A549 (cell line): ENCODE data around the gene CDK14. TPM values are rescaled to one million over a fixed set of nuclear protein-coding genes. Genes with fewer than 3 reads are reported as not detected.

Source experiments
- ATAC-seq, 2 experiments: fragments of 200-7000 bp in 1 of 2; fragments of >200 bp in 1 of 2; cut with Nextera tagmentation in 1 of 2; cut with Tn5 transposase in 1 of 2; 3 replicates each; pipeline versions ENCODE4 v1.8.0 to v1.9.1; 2018 to 2020; ENCODE audit warnings: mild to moderate bottlenecking in 1 of 2, moderate library complexity in 1 of 2
- CTCF ChIA-PET: fragments of 300-600 bp; sonication (Branson Sonifier 250); formaldehyde crosslinking; extraction: SDS; loops from one replicate; lab custom pipeline; 2021; ENCODE audit warnings: antibody characterized with exemption, inconsistent platforms; lab: Yijun Ruan, JAX
- POLR2A ChIA-PET: fragments of 350-600 bp; formaldehyde crosslinking; extraction: SDS; loops from one replicate; lab custom pipeline; 2021; ENCODE audit warnings: antibody characterized with exemption, inconsistent platforms; lab: Yijun Ruan, JAX
- DNase-seq, 2 experiments: peaks; one replicate each; pipeline versions ENCODE4 v3.0.0 to v3.0.0-alpha.2; 2011 to 2016; ENCODE audit warnings: low read depth in 1 of 2, low spot score in 1 of 2
- FAIRE-seq: peaks from 2 replicates; lab custom pipeline; 2011; peaks lifted over from hg19 to GRCh38; lab: Jason Lieb, UNC
- H3K27ac ChIP-seq, 2 experiments: fragments of >200 bp; sonication (Bioruptor Twin); formaldehyde crosslinking; 3 replicates each; pipeline ENCODE4 v1.5.1; 2016 to 2017
- H3K4me1 ChIP-seq: fragments of >200 bp; sonication (Bioruptor Twin); formaldehyde crosslinking; 3 replicates; pipeline ENCODE4 v1.6.1; 2016
- H3K4me2 ChIP-seq: fragments of >200 bp; sonication (Bioruptor Twin); formaldehyde crosslinking; 3 replicates; pipeline ENCODE4 v1.6.1; 2016
- H3K4me3 ChIP-seq: fragments of >200 bp; sonication (Bioruptor Twin); formaldehyde crosslinking; 3 replicates; pipeline ENCODE4 v1.5.1; 2016
- H3K9me3 ChIP-seq: fragments of >200 bp; sonication (Bioruptor Twin); formaldehyde crosslinking; 3 replicates; pipeline ENCODE4 v1.6.1; 2016
- BCL3 ChIP-seq: fragments of >200 bp; sonication (Bioruptor Twin); formaldehyde crosslinking; IDR thresholded peaks from 3 replicates; pipeline ENCODE4 v1.6.1; 2016
- CBX8 ChIP-seq: fragments of 200-600 bp; sonication (generic); IDR thresholded peaks from 2 replicates; pipeline ENCODE4 v1.6.1; 2016
- CEBPB ChIP-seq, 2 experiments: fragments of >200 bp in 1 of 2; sonication (Bioruptor Twin) in 1 of 2; formaldehyde crosslinking in 1 of 2; IDR thresholded peaks; 2 replicates each; pipeline ENCODE4 v1.6.1; 2012 to 2016
- EHF ChIP-seq: fragments of 250-450 bp; sonication (Bioruptor Pico); IDR thresholded peaks from 2 replicates; pipeline ENCODE4 v1.5.0; 2020; ENCODE audit warnings: mild to moderate bottlenecking
- FOSL2 ChIP-seq, 2 experiments: fragments of 450-650 bp in 1 of 2; fragments of >200 bp in 1 of 2; sonication (Bioruptor Twin) in 1 of 2; formaldehyde crosslinking; IDR thresholded peaks; 2 replicates each; pipeline versions ENCODE4 v1.5.0 to v1.6.1; 2016 to 2020; ENCODE audit warnings: mild to moderate bottlenecking in 1 of 2, moderate library complexity in 1 of 2
- HDAC2 ChIP-seq: fragments of 200-600 bp; sonication (generic); IDR thresholded peaks from 2 replicates; pipeline ENCODE4 v1.6.1; 2016
- HES2 ChIP-seq: fragments of >200 bp; sonication (Bioruptor Twin); formaldehyde crosslinking; IDR thresholded peaks from 2 replicates; pipeline ENCODE4 v1.6.1; 2016
- JUN ChIP-seq, 2 experiments: fragments of >200 bp; sonication (Bioruptor Twin); formaldehyde crosslinking; IDR thresholded peaks; 2 replicates in 1 of 2; 3 replicates in 1 of 2; pipeline ENCODE4 v1.6.1; 2016 to 2017
- KDM5A ChIP-seq: fragments of 200-600 bp; sonication (generic); IDR thresholded peaks from 2 replicates; pipeline ENCODE4 v1.6.1; 2016; ENCODE audit warnings: antibody characterized with exemption, mild to moderate bottlenecking
- MAFK ChIP-seq: fragments of 450-650 bp; IDR thresholded peaks from 2 replicates; pipeline ENCODE4 v1.6.1; 2014; ENCODE audit not compliant: partially characterized antibody
- NFE2L2 ChIP-seq: fragments of 150-350 bp; conservative IDR thresholded peaks from 2 replicates; pipeline ENCODE4 v1.6.1; 2014; ENCODE audit warnings: low read length
- NPAS2 ChIP-seq: fragments of 250-450 bp; sonication (Bioruptor Pico); IDR thresholded peaks from 2 replicates; pipeline ENCODE4 v1.8.0; 2022; ENCODE audit warnings: mild to moderate bottlenecking, moderate library complexity, borderline replicate concordance
- REST ChIP-seq: fragments of 200-600 bp; sonication (generic); IDR thresholded peaks from 2 replicates; pipeline ENCODE4 v1.6.1; 2016; ENCODE audit warnings: antibody characterized with exemption, mild to moderate bottlenecking, moderate library complexity
- SMC3 ChIP-seq: fragments of >200 bp; sonication (Bioruptor Twin); formaldehyde crosslinking; IDR thresholded peaks from 3 replicates; pipeline ENCODE4 v1.6.1; 2018; ENCODE audit warnings: inconsistent platforms
- ZFP36 ChIP-seq: fragments of 450-650 bp; IDR thresholded peaks from 2 replicates; pipeline ENCODE4 v1.6.1; 2014; ENCODE audit warnings: borderline replicate concordance; ENCODE audit not compliant: partially characterized antibody
- WGBS: methylation state at CpG from one replicate; pipeline ENCODE4 v1.1.6; 2017; ENCODE audit errors: missing lambda C conversion rate; 5-methylcytosine and 5-hydroxymethylcytosine counted together
- polyA plus RNA-seq, 4 experiments: library from polyadenylated mRNA; depleted of rRNA in 3 of 4; stranded (reverse); fragments of >200 nt; fragmentation: RNase III in 1 of 4; extraction: RNeasy Plus Mini Kit Qiagen cat#74134 plus additional on column Dnase treatment in 1 of 4; gene quantifications; 2 replicates in 3 of 4; 3 replicates in 1 of 4; pipeline ENCODE4 v1.2.3, GENCODE V29; 2011 to 2017

The CDK14 gene
- polyA plus RNA-seq, 2 of the 4 experiments (the other 2 are of a cell fraction) = 0.21 to 0.23 TPM

GRCh38 chr7:90709501-90710465 lies 113.7 kb downstream of the CDK14 start (continued):
- no peak for TF ChIP-seq NPAS2 (CRISPR knock-in tag)
- TF ChIP-seq, all 56 proteins: peak for 0

- TF ChIP-seq HDAC2 (no peak), JUN (IDR thresholded peaks at IDR 0.05) (no peak), BCL3 (no peak)
- no peak overlapping the region for H3K4me3 ChIP-seq
- ChIA-PET POLR2A (no interaction called here), CTCF (no interaction called here)
- ATAC-seq (no peak), FAIRE-seq (no peak), DNase-seq (no peak)
- no peaks in the 10 kb centered on the region for H3K9me3 ChIP-seq
- 33% methylated on average over 4 of the region's 4 CpGs for WGBS
- H3K4me2 ChIP-seq = no peak overlapping the region
- H3K27ac ChIP-seq = no peak overlapping the region
- no peaks in the 10 kb centered on the region for H3K4me1 ChIP-seq
Observed at GRCh38 chr7:90710466-90710850, 114.3 kb downstream of the CDK14 start.

GRCh38 chr7:90713628-90714027 lies 117.5 kb downstream of the CDK14 start:
- WGBS = 30% methylated on average over 1 of the region's 1 CpG
- ATAC-seq (no peak), FAIRE-seq (no peak), DNase-seq (no peak)
- H3K4me2 ChIP-seq = no peak overlapping the region
- H3K4me3 ChIP-seq = no peak overlapping the region
- ChIA-PET CTCF (interaction anchor here (0.7 to 1.3 kb wide), 2 partner anchors 43 to 385 kb away, joined by 3 to 5 read pairs; no protein-coding TSS in a partner anchor), POLR2A (no interaction called here)
- no peaks in the 10 kb centered on the region for H3K9me3 ChIP-seq
- no peaks in the 10 kb centered on the region for H3K4me1 ChIP-seq
- no peak for TF ChIP-seq FOSL2 (IDR thresholded peaks at IDR 0.05)
- no peak for TF ChIP-seq FOSL2 (CRISPR knock-in tag; IDR thresholded peaks at IDR 0.05)
- H3K27ac ChIP-seq = no peak overlapping the region

GRCh38 chr7:90715067-90715466 lies 118.9 kb downstream of the CDK14 start:
- no peaks in the 10 kb centered on the region for H3K4me1 ChIP-seq
- WGBS = 4% methylated on average over 2 of the region's 2 CpGs
- ATAC-seq (no peak), DNase-seq (no peak), FAIRE-seq (no peak)
- CTCF ChIA-PET = interaction anchor here (0.6 kb wide), 1 partner anchor 193 kb away, joined by 4 read pairs; no protein-coding TSS in a partner anchor
- H3K4me3 ChIP-seq = no peak overlapping the region
- H3K4me2 ChIP-seq = no peak overlapping the region
- no peaks in the 10 kb centered on the region for H3K9me3 ChIP-seq
- no peak overlapping the region for H3K27ac ChIP-seq
- no peak for TF ChIP-seq KDM5A
- TF ChIP-seq HDAC2 = no peak
- TF ChIP-seq HES2 = no peak
- TF ChIP-seq FOSL2 (IDR thresholded peaks at IDR 0.05) = no peak
- TF ChIP-seq FOSL2 (CRISPR knock-in tag; IDR thresholded peaks at IDR 0.05) = no peak
- TF ChIP-seq MAFK = no peak
- TF ChIP-seq NFE2L2 = no peak
- TF ChIP-seq CBX8 = no peak
- no peak for TF ChIP-seq SMC3
- no peak for TF ChIP-seq EHF (CRISPR knock-in tag)
- TF ChIP-seq REST = no peak
- TF ChIP-seq CEBPB (IDR thresholded peaks at IDR 0.05) = no peak
- TF ChIP-seq ZFP36 = no peak
- TF ChIP-seq BCL3 = no peak
- POLR2A ChIA-PET = no interaction called here
